DMS53 treated with DMSO at 0.1 percent for 48 hours (cell line): ENCODE results near the gene PRPSAP1.
"Not testable (repeated sequence)": the region's sequence is repeated elsewhere in the genome, so short reads cannot be mapped to it uniquely, and the experiment has no call there.

ENCODE experiments used
- DNase-seq: peaks from one replicate; lab custom pipeline; 2025; ENCODE audit not compliant: unreplicated experiment; lab: John Stamatoyannopoulos, UW

Gene PRPSAP1

GRCh38 chr17:76327696-76328095, 26.0 kb downstream of the PRPSAP1 start:
- no peak for DNase-seq

GRCh38 chr17:76326306-76326705, 27.4 kb downstream of the PRPSAP1 start:
- DNase-seq = no peak

GRCh38 chr17:76318586-76318985, 35.1 kb downstream of the PRPSAP1 start:
- no peak for DNase-seq

GRCh38 chr17:76317535-76317934, 36.2 kb downstream of the PRPSAP1 start:
- DNase-seq = no peak

- no peak for DNase-seq
Observed at GRCh38 chr17:76314392-76315227, 39.1 kb downstream of the PRPSAP1 start.

- DNase-seq = no peak
Observed at GRCh38 chr17:76312735-76313134, 41.0 kb downstream of the PRPSAP1 start.

- DNase-seq = no peak
Observed at GRCh38 chr17:76309461-76309860, 44.3 kb downstream of the PRPSAP1 start.

GRCh38 chr17:76307966-76308338, 45.8 kb downstream of the PRPSAP1 start, which contains the start of gene QRICH2:
Gene QRICH2 (minus strand): TSS chr17:76308276. CDS start chr17:76307998, 278 bp downstream.
- no peak for DNase-seq

- DNase-seq = no peak
Observed at GRCh38 chr17:76307299-76307965, 46.3 kb downstream of the PRPSAP1 start.

- not testable (repeated sequence) for DNase-seq
Observed at GRCh38 chr17:76305135-76305454, 48.6 kb downstream of the PRPSAP1 start.

GRCh38 chr17:76304226-76305134, 49.2 kb downstream of the PRPSAP1 start:
- no peak for DNase-seq

GRCh38 chr17:76297436-76297835, 56.3 kb downstream of the PRPSAP1 start:
- DNase-seq = no peak

GRCh38 chr17:76296889-76297288, 56.8 kb downstream of the PRPSAP1 start:
- DNase-seq = no peak

- no peak for DNase-seq
Observed at GRCh38 chr17:76296186-76296585, 57.5 kb downstream of the PRPSAP1 start.

GRCh38 chr17:76293106-76293505, 60.6 kb downstream of the PRPSAP1 start:
- no peak for DNase-seq

GRCh38 chr17:76292567-76292966, 61.1 kb downstream of the PRPSAP1 start:
- no peak for DNase-seq

- DNase-seq = no peak
Observed at GRCh38 chr17:76281573-76282371, 71.9 kb downstream of the PRPSAP1 start.

GRCh38 chr17:76280650-76281049, 73.1 kb downstream of the PRPSAP1 start:
- DNase-seq = no peak

GRCh38 chr17:76279742-76280287, 73.9 kb downstream of the PRPSAP1 start:
- no peak for DNase-seq
